Right atrium auricular region (tissue), 2 donors: ENCODE data around the gene COL4A2. TPM values are rescaled to one million over a fixed set of nuclear protein-coding genes. Genes with fewer than 3 reads are reported as not detected.

ENCODE experiments used
- DNase-seq: peaks from one replicate; pipeline ENCODE4 v3.0.0-alpha.2; 2019; ENCODE audit warnings: low spot score
- H3K27ac ChIP-seq, 2 donors: fragments of 200-600 bp; sonication (generic); 1 replicate in 1 of 2; 2 replicates in 1 of 2; pipeline ENCODE4 v1.5.1; 2016 to 2019
- H3K27me3 ChIP-seq, 2 donors: fragments of 200-600 bp; sonication (generic); one replicate each; pipeline versions ENCODE4 v1.5.1 to v1.6.0; 2017 to 2019
- H3K36me3 ChIP-seq: fragments of 200-600 bp; sonication (generic); one replicate; pipeline ENCODE4 v1.5.1; 2016
- H3K4me1 ChIP-seq, 2 donors: fragments of 200-600 bp; sonication (generic); one replicate each; pipeline versions ENCODE4 v1.5.1 to v1.6.0; 2017 to 2019
- H3K4me3 ChIP-seq, 2 donors: fragments of 200-600 bp; sonication (generic); 1 replicate in 1 of 2; 2 replicates in 1 of 2; pipeline ENCODE4 v1.5.1; 2017 to 2019; ENCODE audit warnings: mild to moderate bottlenecking in 1 of 2, moderate library complexity in 1 of 2
- H3K9me3 ChIP-seq, 2 donors: fragments of 200-600 bp; sonication (generic); one replicate each; pipeline ENCODE4 v1.5.1; 2019
- CTCF ChIP-seq, 2 donors: fragments of 200-600 bp; sonication (generic); IDR thresholded peaks; one replicate each; pipeline ENCODE4 v1.5.1; 2019; ENCODE audit warnings: antibody characterized with exemption in 2 of 2
- total RNA-seq, 2 donors: library from RNA; depleted of rRNA; stranded (reverse); fragments of >200 nt; gene quantifications; one replicate each; pipeline ENCODE4 v1.1.0, GENCODE V29; 2016

COL4A2 gene
- total RNA-seq, 2 donors from 2014 or later: 141 to 153 TPM

GRCh38 chr13:110465696-110466095 is 158.6 kb downstream of the COL4A2 start:
- no peaks in the 10 kb centered on the region for H3K9me3 ChIP-seq
- peaks cover 94% of the 10 kb centered on the region for H3K36me3 ChIP-seq
- H3K4me3 ChIP-seq: no peak overlapping the region
- no peak for TF ChIP-seq CTCF (IDR thresholded peaks at IDR 0.05)
- DNase-seq: no peak
- H3K4me1 ChIP-seq: no peaks in the 10 kb centered on the region
- H3K27ac ChIP-seq: no peak overlapping the region
- no peaks in the 10 kb centered on the region for H3K27me3 ChIP-seq

GRCh38 chr13:110466266-110466915 is 159.3 kb downstream of the COL4A2 start:
- no peaks in the 10 kb centered on the region for H3K9me3 ChIP-seq
- no peak for DNase-seq
- H3K36me3 ChIP-seq: peaks cover 94% of the 10 kb centered on the region
- H3K4me3 ChIP-seq: no peak overlapping the region
- no peaks in the 10 kb centered on the region for H3K27me3 ChIP-seq
- peaks cover 0 to 5% of the 10 kb centered on the region in 2 donors for H3K4me1 ChIP-seq
- H3K27ac ChIP-seq: no peak overlapping the region
- TF ChIP-seq CTCF (IDR thresholded peaks at IDR 0.05): no peak

GRCh38 chr13:110467516-110468110 is 160.5 kb downstream of the COL4A2 start:
- Histone ChIP-seq H3K4me1 (peaks cover 0 to 9% of the 10 kb centered on the region in 2 donors), H3K27me3 (no peaks in the 10 kb centered on the region), H3K4me3 (no peak overlapping the region), H3K36me3 (peaks cover 92% of the 10 kb centered on the region), H3K27ac (no peak overlapping the region), H3K9me3 (no peaks in the 10 kb centered on the region)
- no peak for TF ChIP-seq CTCF (IDR thresholded peaks at IDR 0.05)
- DNase-seq: no peak

GRCh38 chr13:110468986-110469495 is 162.0 kb downstream of the COL4A2 start:
- no peak for TF ChIP-seq CTCF (IDR thresholded peaks at IDR 0.05)
- Histone ChIP-seq H3K9me3 (no peaks in the 10 kb centered on the region), H3K36me3 (peaks cover 99% of the 10 kb centered on the region), H3K4me1 (peaks cover 0 to 9% of the 10 kb centered on the region in 2 donors), H3K4me3 (no peak overlapping the region), H3K27me3 (no peaks in the 10 kb centered on the region), H3K27ac (no peak overlapping the region)
- no peak for DNase-seq

GRCh38 chr13:110469597-110469996 is 162.5 kb downstream of the COL4A2 start:
- H3K4me1 ChIP-seq: peaks cover 0 to 9% of the 10 kb centered on the region in 2 donors
- TF ChIP-seq CTCF (IDR thresholded peaks at IDR 0.05): no peak
- H3K4me3 ChIP-seq: no peak overlapping the region
- H3K9me3 ChIP-seq: no peaks in the 10 kb centered on the region
- no peak for DNase-seq
- H3K27ac ChIP-seq: no peak overlapping the region
- no peaks in the 10 kb centered on the region for H3K27me3 ChIP-seq
- peaks cover 99% of the 10 kb centered on the region for H3K36me3 ChIP-seq
